Left lung (tissue), 10 donors: Measurements from ENCODE around the gene PTPRM. TPM values are rescaled to one million over a fixed set of nuclear protein-coding genes. Genes with fewer than 3 reads are reported as not detected.

ENCODE experiments used
- ATAC-seq: fragments of 200-7000 bp; cut with Tn5 transposase; one replicate; pipeline ENCODE4 v1.9.1; 2020; ENCODE audit warnings: moderate library complexity
- DNase-seq, 4 donors: peaks; one replicate each; pipeline ENCODE4 v3.0.0-alpha.2; 2013 to 2020
- H3K27ac ChIP-seq, 2 donors: fragments of 200-600 bp; sonication (generic) in 1 of 2; one replicate each; pipeline versions ENCODE4 v1.5.0 to v1.8.0; 2020 to 2021
- H3K27me3 ChIP-seq, 2 donors: fragments of 200-600 bp; sonication (generic) in 1 of 2; one replicate each; pipeline versions ENCODE4 v1.5.0 to v1.8.0; 2020 to 2021
- H3K36me3 ChIP-seq, 2 donors: fragments of 200-600 bp; sonication (generic) in 1 of 2; one replicate each; pipeline versions ENCODE4 v1.5.0 to v1.8.0; 2020 to 2021
- H3K4me1 ChIP-seq, 2 donors: fragments of 200-600 bp; one replicate each; pipeline ENCODE4 v1.8.0; 2021
- H3K4me3 ChIP-seq, 2 donors: fragments of 200-600 bp; sonication (generic) in 1 of 2; one replicate each; pipeline versions ENCODE4 v1.5.0 to v1.8.0; 2020 to 2021; ENCODE audit warnings: mild to moderate bottlenecking in 1 of 2
- H3K9me3 ChIP-seq, 2 donors: fragments of 200-600 bp; sonication (generic) in 1 of 2; one replicate each; pipeline versions ENCODE4 v1.5.0 to v1.8.0; 2020 to 2021
- CTCF ChIP-seq, 2 donors: fragments of 200-600 bp; sonication (generic) in 1 of 2; IDR thresholded peaks; one replicate each; pipeline versions ENCODE4 v1.5.0 to v1.8.0; 2021; ENCODE audit warnings: antibody characterized with exemption in 2 of 2
- intact Hi-C, 2 donors: fragments of 100-400 bp; cut with DNase I; formaldehyde crosslinking; loops; one replicate each; pipeline versions ENCODE4 v1.11.2 to v1.14.2; 2022
- polyA plus RNA-seq, 6 donors: library from polyadenylated mRNA; unstranded; fragments of 120-200 nt; gene quantifications; one replicate each; pipeline ENCODE4 v1.2.1, GENCODE V29; 2013; ENCODE audit not compliant: insufficient read length in 6 of 6
- total RNA-seq, 2 donors: library from RNA; stranded (reverse); fragmentation: NEBNext Ultra II Directional; extraction: Animal tissue kit (Norgen Biotek cat#: 25700); gene quantifications; one replicate each; pipeline ENCODE4 v1.2.1, GENCODE V29; 2021
- donor health status: DM: no; HTN: yes; CAD: no.
- donor health status: DM: no; HTN: no; CAD: no.

PTPRM gene
- total and polyA plus RNA-seq, 8 donors, result 76.4 to 99.6 (median 90.1) TPM

- Histone ChIP-seq H3K27ac (peak overlapping the region in 1 of 2 donors; percentile 63), H3K36me3 (no peaks in the 10 kb centered on the region), H3K9me3 (no peaks in the 10 kb centered on the region), H3K27me3 (no peaks in the 10 kb centered on the region), H3K4me3 (peak overlapping the region in 1 of 2 donors; percentile 4), H3K4me1 (peaks cover 0 to 11% of the 10 kb centered on the region in 2 donors)
- no peak for TF ChIP-seq CTCF (IDR thresholded peaks at IDR 0.05)
- peak in 1 of 4 donors; percentile 24 for DNase-seq
- intact Hi-C loops, result no loop called here
- peak; percentile 58 for ATAC-seq
Observed at GRCh38 chr18:7822435-7823331, 255.6 kb downstream of the PTPRM start.

- Histone ChIP-seq H3K27me3 (no peaks in the 10 kb centered on the region), H3K4me1 (peaks cover 0 to 8% of the 10 kb centered on the region in 2 donors), H3K9me3 (no peaks in the 10 kb centered on the region), H3K27ac (no peak overlapping the region), H3K4me3 (no peak overlapping the region), H3K36me3 (no peaks in the 10 kb centered on the region)
- no peak for TF ChIP-seq CTCF (IDR thresholded peaks at IDR 0.05)
- intact Hi-C loops, result no loop called here
- ATAC-seq, result no peak
- peak in 1 of 4 donors; percentile 20 for DNase-seq
Observed at GRCh38 chr18:7824970-7825369, 257.9 kb downstream of the PTPRM start.

GRCh38 chr18:7830468-7830867 is 263.4 kb downstream of the PTPRM start:
- intact Hi-C loops, result no loop called here
- no peak overlapping the region for H3K4me3 ChIP-seq
- H3K27ac ChIP-seq, result no peak overlapping the region
- no peaks in the 10 kb centered on the region for H3K4me1 ChIP-seq
- H3K9me3 ChIP-seq, result no peaks in the 10 kb centered on the region
- H3K36me3 ChIP-seq, result no peaks in the 10 kb centered on the region
- ATAC-seq, result no peak
- TF ChIP-seq CTCF (IDR thresholded peaks at IDR 0.05), result no peak
- no peak for DNase-seq
- H3K27me3 ChIP-seq, result no peaks in the 10 kb centered on the region

GRCh38 chr18:7839548-7839947 is 272.4 kb downstream of the PTPRM start:
- ATAC-seq (no peak), DNase-seq (no peak)
- no peaks in the 10 kb centered on the region for H3K36me3 ChIP-seq
- peaks cover 0 to 6% of the 10 kb centered on the region in 2 donors for H3K4me1 ChIP-seq
- no peak for TF ChIP-seq CTCF (IDR thresholded peaks at IDR 0.05)
- no peak overlapping the region for H3K4me3 ChIP-seq
- intact Hi-C loops, result no loop called here
- H3K27ac ChIP-seq, result no peak overlapping the region
- H3K9me3 ChIP-seq, result peaks cover under 1 to 12% of the 10 kb centered on the region in 2 donors
- H3K27me3 ChIP-seq, result no peaks in the 10 kb centered on the region

- Histone ChIP-seq H3K4me3 (no peak overlapping the region), H3K27me3 (no peaks in the 10 kb centered on the region), H3K27ac (peak overlapping the region in 1 of 2 donors; percentile 18), H3K9me3 (peaks cover 4 to 19% of the 10 kb centered on the region in 2 donors), H3K4me1 (peaks cover 0 to 6% of the 10 kb centered on the region in 2 donors), H3K36me3 (no peaks in the 10 kb centered on the region)
- DNase-seq, result no peak
- ATAC-seq, result no peak
- no peak for TF ChIP-seq CTCF (IDR thresholded peaks at IDR 0.05)
- intact Hi-C loops, result no loop called here
Observed at GRCh38 chr18:7840411-7840810, 273.3 kb downstream of the PTPRM start.
